ENCODE measurements around the gene HUNK.

GRCh38 chr21:31860851-31861250 is 12.0 kb upstream of the HUNK start:
- TF ChIP-seq SNAI2 (CRISPR knock-in tag; IDR thresholded peaks at IDR 0.05) (no peak), OSR1 (CRISPR knock-in tag; IDR thresholded peaks at IDR 0.05) (no peak), PATZ1 (CRISPR knock-in tag; IDR thresholded peaks at IDR 0.05; ENCODE audit: borderline replicate concordance) (no peak), ISL1 (CRISPR knock-in tag; IDR thresholded peaks at IDR 0.05) (no peak), CREB5 (CRISPR knock-in tag; IDR thresholded peaks at IDR 0.05; ENCODE audit: low read depth) (no peak), ZFP30 (CRISPR knock-in tag; IDR thresholded peaks at IDR 0.05) (no peak), ZFP3 (CRISPR knock-in tag; IDR thresholded peaks at IDR 0.05) (no peak), CSRNP3 (CRISPR knock-in tag; IDR thresholded peaks at IDR 0.05) (no peak), ZNF8 (CRISPR knock-in tag; IDR thresholded peaks at IDR 0.05) (no peak), ESRRG (CRISPR knock-in tag; IDR thresholded peaks at IDR 0.05) (no peak), ZNF70 (CRISPR knock-in tag; IDR thresholded peaks at IDR 0.05) (no peak), BACH2 (CRISPR knock-in tag; IDR thresholded peaks at IDR 0.05; ENCODE audit: borderline replicate concordance) (no peak), ZNF565 (CRISPR knock-in tag; conservative IDR thresholded peaks at IDR 0.05; ENCODE audit: low read depth) (no peak)

Data from SK-N-SH treated with all-trans-retinoic acid at 6 μM for 48 hours (cell line).